Measurements from ENCODE around the gene CHN2. TPM values are rescaled to one million over a fixed set of nuclear protein-coding genes. Genes with fewer than 3 reads are reported as not detected.

CHN2 gene
- total RNA-seq, 1 experiment from 2014 or later = not detected

- Histone ChIP-seq H3K79me2 (ENCODE audit: low read depth) (no peaks in the 10 kb centered on the region), H3F3A (ENCODE audit: insufficient read depth, low read depth) (no peaks in the 10 kb centered on the region), H3K4me2 (no peak overlapping the region), H3K27me3 (ENCODE audit: insufficient read depth, low read depth) (no peaks in the 10 kb centered on the region), H3K9me2 (ENCODE audit: insufficient read depth) (no peaks in the 10 kb centered on the region), H4K20me1 (ENCODE audit: insufficient read depth) (no peaks in the 10 kb centered on the region), H3K27ac (no peak overlapping the region), H2AFZ (no peak overlapping the region), H3K4me1 (replicated peaks; ENCODE audit: insufficient read depth) (no peaks in the 10 kb centered on the region), H3K9me3 (ENCODE audit: insufficient read depth, low read depth) (no peaks in the 10 kb centered on the region), H3K4me3 (no peak overlapping the region), H3K36me3 (ENCODE audit: low read depth) (no peaks in the 10 kb centered on the region)
- ChIA-PET CTCF (no interaction called here), POLR2A (ENCODE audit: unreplicated experiment) (no interaction called here)
- TF ChIP-seq EZH2 (IDR thresholded peaks at IDR 0.05; ENCODE audit: low read depth) (no peak), CTCF (conservative IDR thresholded peaks at IDR 0.05) (no peak)
- no TSS peak for BruUV-seq (replicated peaks)
- DNase-seq = no peak
- intact Hi-C loops (cut with micrococcal nuclease; ENCODE audit: unreplicated experiment) = no loop called here
These were observed 116.7 kb downstream of the CHN2 start for GRCh38 chr7:29311314-29311713.

- Histone ChIP-seq H3F3A (ENCODE audit: insufficient read depth, low read depth) (no peaks in the 10 kb centered on the region), H3K9me3 (ENCODE audit: insufficient read depth, low read depth) (no peaks in the 10 kb centered on the region), H4K20me1 (ENCODE audit: insufficient read depth) (no peaks in the 10 kb centered on the region), H3K79me2 (ENCODE audit: low read depth) (no peaks in the 10 kb centered on the region), H3K4me3 (no peak overlapping the region), H2AFZ (no peak overlapping the region), H3K27me3 (ENCODE audit: insufficient read depth, low read depth) (0 out of 2 replicates have a peak, but pooled peaks cover 4% of the 10 kb centered on the region), H3K36me3 (ENCODE audit: low read depth) (no peaks in the 10 kb centered on the region), H3K27ac (no peak overlapping the region), H3K4me1 (replicated peaks; ENCODE audit: insufficient read depth) (no peaks in the 10 kb centered on the region), H3K9me2 (ENCODE audit: insufficient read depth) (no peaks in the 10 kb centered on the region), H3K4me2 (no peak overlapping the region)
- no TSS peak for BruUV-seq (replicated peaks)
- TF ChIP-seq EZH2 (IDR thresholded peaks at IDR 0.05; ENCODE audit: low read depth) (no peak), CTCF (conservative IDR thresholded peaks at IDR 0.05) (no peak)
- POLR2A ChIA-PET (ENCODE audit: unreplicated experiment) = no interaction called here
- intact Hi-C loops (cut with micrococcal nuclease; ENCODE audit: unreplicated experiment) = no loop called here
- CTCF ChIA-PET = no interaction called here
- no peak for DNase-seq
These were observed 119.6 kb downstream of the CHN2 start for GRCh38 chr7:29314148-29314547.

GRCh38 chr7:29315122-29315891 is 120.7 kb downstream of the CHN2 start:
- H3K4me1 ChIP-seq (replicated peaks; ENCODE audit: insufficient read depth) = no peaks in the 10 kb centered on the region
- no peak overlapping the region for H2AFZ ChIP-seq
- intact Hi-C loops (cut with micrococcal nuclease; ENCODE audit: unreplicated experiment) = no loop called here
- no TSS peak for BruUV-seq (replicated peaks)
- no peaks in the 10 kb centered on the region for H3K9me3 ChIP-seq (ENCODE audit: insufficient read depth, low read depth)
- POLR2A ChIA-PET (ENCODE audit: unreplicated experiment) = no interaction called here
- no peak overlapping the region for H3K4me2 ChIP-seq
- no peaks in the 10 kb centered on the region for H3K79me2 ChIP-seq (ENCODE audit: low read depth)
- H3K9me2 ChIP-seq (ENCODE audit: insufficient read depth) = no peaks in the 10 kb centered on the region
- no peaks in the 10 kb centered on the region for H3F3A ChIP-seq (ENCODE audit: insufficient read depth, low read depth)
- TF ChIP-seq CTCF (conservative IDR thresholded peaks at IDR 0.05) (no peak), EZH2 (IDR thresholded peaks at IDR 0.05; ENCODE audit: low read depth) (no peak)
- 0 out of 2 replicates have a peak, but pooled peaks cover 8% of the 10 kb centered on the region for H3K27me3 ChIP-seq (ENCODE audit: insufficient read depth, low read depth)
- H3K4me3 ChIP-seq = no peak overlapping the region
- CTCF ChIA-PET = no interaction called here
- H3K36me3 ChIP-seq (ENCODE audit: low read depth) = no peaks in the 10 kb centered on the region
- no peaks in the 10 kb centered on the region for H4K20me1 ChIP-seq (ENCODE audit: insufficient read depth)
- no peak overlapping the region for H3K27ac ChIP-seq
- DNase-seq = no peak

Data from PC-9 (cell line).